Activated CD4-positive, alpha-beta T cell treated with anti-CD3 and anti-CD28 coated beads for 36 hours (primary cell): ENCODE data around the gene RGS1. TPM values are rescaled to one million over a fixed set of nuclear protein-coding genes. Genes with fewer than 3 reads are reported as not detected.

ENCODE experiments used
- ATAC-seq: fragments of 200-7000 bp; cut with Tn5 transposase; one replicate; pipeline ENCODE4 v1.10.0; 2021; ENCODE audit warnings: mild to moderate bottlenecking, moderate library complexity
- CTCF ChIA-PET: fragments of 350-600 bp; sonication (Branson Sonifier 250); formaldehyde crosslinking; loops from one replicate; lab custom pipeline; 2021; ENCODE audit warnings: antibody characterized with exemption; lab: Charles Lee
- POLR2A ChIA-PET: fragments of 350-600 bp; sonication (Branson Sonifier 250); formaldehyde crosslinking; loops from one replicate; lab custom pipeline; 2021; ENCODE audit warnings: antibody characterized with exemption, inconsistent platforms; lab: Charles Lee
- DNase-seq: peaks from one replicate; pipeline ENCODE4 v3.0.0-alpha.2; 2020
- H3K27ac Mint-ChIP-seq: one replicate; pipeline ENCODE4 v1.8.0; 2021; ENCODE audit warnings: mixed read lengths
- H3K27me3 Mint-ChIP-seq: one replicate; pipeline ENCODE4 v1.8.0; 2021; ENCODE audit warnings: mixed read lengths
- H3K36me3 Mint-ChIP-seq: one replicate; pipeline ENCODE4 v1.8.0; 2021; ENCODE audit warnings: low read depth, mixed read lengths
- H3K4me1 Mint-ChIP-seq: one replicate; pipeline ENCODE4 v1.8.0; 2021; ENCODE audit warnings: mixed read lengths
- H3K4me3 Mint-ChIP-seq: one replicate; pipeline ENCODE4 v1.8.0; 2021; ENCODE audit warnings: mild to moderate bottlenecking, moderate library complexity, mixed read lengths
- H3K9me3 Mint-ChIP-seq: one replicate; pipeline ENCODE4 v1.8.0; 2021; ENCODE audit warnings: low read depth, mixed read lengths
- intact Hi-C, 2 experiments: fragments of 100-400 bp; cut with DNase I in 1 of 2; cut with micrococcal nuclease in 1 of 2; formaldehyde crosslinking; loops; one replicate each; pipeline versions ENCODE4 v1.14.2 to v1.15.1; 2022 to 2024; cut with DNase I, micrococcal nuclease
- total RNA-seq, 2 experiments: library from RNA; stranded (reverse); gene quantifications; one replicate each; pipeline ENCODE4 v1.2.3, GENCODE V29; 2021

The RGS1 gene
- total RNA-seq, 2 experiments from 2014 or later = 12.0 to 13.6 TPM

DNA sequence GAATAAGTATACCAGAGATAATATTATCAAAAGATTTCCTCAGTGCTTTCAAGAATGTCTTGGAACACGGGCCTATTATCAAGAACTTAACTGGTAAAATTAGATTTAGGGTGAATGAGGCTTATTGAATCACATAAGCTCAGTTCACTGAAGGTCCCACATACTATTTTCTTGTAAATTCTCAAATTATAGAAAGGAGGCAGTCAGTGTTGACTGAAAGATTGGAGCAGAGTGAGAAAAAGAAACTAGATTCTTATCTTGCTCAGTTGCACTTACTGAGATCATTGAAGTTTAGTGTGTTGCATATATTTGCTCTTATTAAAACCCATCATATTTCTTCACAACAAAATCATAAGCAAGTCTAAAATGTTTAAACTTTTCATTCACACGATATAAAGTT, 3.9 kb upstream of the RGS1 start:
- peak overlapping the region; percentile 45 for H3K27ac Mint-ChIP-seq
- CTCF ChIA-PET = interaction anchor here (0.6 to 1.3 kb wide), 4 partner anchors 21 to 75 kb away, joined by 3 to 4 read pairs (median 3); no protein-coding TSS in a partner anchor
- no peak overlapping the region for H3K4me3 Mint-ChIP-seq
- H3K36me3 Mint-ChIP-seq = peaks cover 8% of the 10 kb centered on the region
- DNase-seq (no peak), ATAC-seq (no peak)
- H3K9me3 Mint-ChIP-seq = peaks cover 4% of the 10 kb centered on the region
- POLR2A ChIA-PET = interaction anchor here (0.6 to 1.0 kb wide), 2 partner anchors 33 to 74 kb away, joined by 3 to 8 read pairs; no protein-coding TSS in a partner anchor
- H3K27me3 Mint-ChIP-seq = no peaks in the 10 kb centered on the region
- intact Hi-C loops = loop anchor here in 1 of 2 experiments (2.0 to 10.0 kb wide), 3 partner anchors 13 to 553 kb away; partner anchors contain the start of genes CDC73 and RGS2
- peaks cover 65% of the 10 kb centered on the region for H3K4me1 Mint-ChIP-seq

- ChIA-PET POLR2A (no interaction called here), CTCF (interaction anchor here (1.1 kb wide), 1 partner anchor 15 kb away, joined by 5 read pairs; no protein-coding TSS in a partner anchor)
- Mint-ChIP-seq H3K36me3 (peaks cover 16% of the 10 kb centered on the region), H3K4me1 (peaks cover 66% of the 10 kb centered on the region), H3K27ac (no peak overlapping the region), H3K27me3 (no peaks in the 10 kb centered on the region), H3K9me3 (peaks cover 4% of the 10 kb centered on the region), H3K4me3 (no peak overlapping the region)
- no peak for ATAC-seq
- DNase-seq = no peak
- intact Hi-C loops = loop anchor here in 1 of 2 experiments (2.0 to 10.0 kb wide), 3 partner anchors 15 to 551 kb away; partner anchors contain the start of genes CDC73 and RGS2
Observed at GRCh38 chr1:192573499-192573898, 2.1 kb upstream of the RGS1 start.

- ATAC-seq (no peak), DNase-seq (no peak)
- H3K36me3 Mint-ChIP-seq = peaks cover 20% of the 10 kb centered on the region
- intact Hi-C loops = loop anchor here (2.0 to 10.0 kb wide), 3 partner anchors 23 to 551 kb away; partner anchors contain the start of genes CDC73 (in 1 of the 2) and RGS2 (in 1 of the 2)
- no peaks in the 10 kb centered on the region for H3K27me3 Mint-ChIP-seq
- H3K4me3 Mint-ChIP-seq = no peak overlapping the region
- H3K4me1 Mint-ChIP-seq = peaks cover 70% of the 10 kb centered on the region
- H3K9me3 Mint-ChIP-seq = peaks cover 4% of the 10 kb centered on the region
- no peak overlapping the region for H3K27ac Mint-ChIP-seq
- ChIA-PET POLR2A (no interaction called here), CTCF (interaction anchor here (1.1 to 1.3 kb wide), 2 partner anchors 15 to 97 kb away, joined by 4 to 5 read pairs; no protein-coding TSS in a partner anchor)
Observed at GRCh38 chr1:192574073-192574472, 1.5 kb upstream of the RGS1 start.

DNA sequence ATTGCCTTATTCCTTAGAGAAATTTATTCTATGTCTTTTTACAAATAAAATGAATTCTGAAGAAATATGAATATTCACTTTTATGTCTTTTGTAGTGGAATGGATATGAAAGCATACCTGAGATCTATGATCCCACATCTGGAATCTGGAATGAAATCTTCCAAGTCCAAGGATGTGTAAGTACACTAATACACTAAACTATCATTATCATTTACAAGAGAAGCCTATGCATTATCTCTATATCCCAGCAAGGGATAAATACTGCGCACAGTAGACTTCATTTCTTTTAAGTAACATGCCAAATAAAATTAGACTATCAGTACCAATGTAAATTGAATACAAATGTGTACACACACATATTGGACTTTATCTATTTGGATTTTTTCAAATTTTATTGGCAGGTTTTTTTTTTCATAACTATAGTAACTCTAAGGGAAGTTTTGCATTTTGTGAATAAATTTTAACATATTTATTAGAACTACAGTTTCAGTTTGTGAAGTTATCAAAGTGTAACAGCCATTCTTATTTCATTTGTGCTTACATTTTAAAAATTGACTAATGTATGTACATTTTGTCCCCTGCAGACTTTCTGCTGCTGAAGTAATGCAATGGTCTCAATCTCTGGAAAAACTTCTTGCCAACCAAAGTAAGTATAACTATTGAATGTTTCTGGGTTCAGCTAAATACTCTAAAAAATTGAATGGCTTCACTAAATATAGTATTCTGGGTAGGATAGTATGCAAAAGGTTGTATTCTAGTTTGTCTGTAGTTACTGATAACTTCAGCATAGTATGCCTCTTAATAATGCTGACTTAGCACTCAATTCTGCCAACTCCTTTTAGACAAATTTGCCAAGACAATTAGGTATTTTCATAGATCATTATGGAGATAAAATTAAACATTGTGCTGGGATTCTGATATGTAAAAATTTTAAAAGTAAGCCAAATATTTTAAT, 894 bp downstream of the RGS1 start:
- intact Hi-C loops = loop anchor here in 1 of 2 experiments (2.0 to 10.0 kb wide), 4 partner anchors 32 to 548 kb away; partner anchors contain the start of genes CDC73 and RGS2
- Mint-ChIP-seq H3K4me1 (peaks cover 80% of the 10 kb centered on the region), H3K9me3 (no peaks in the 10 kb centered on the region), H3K27me3 (no peaks in the 10 kb centered on the region), H3K36me3 (peaks cover 17% of the 10 kb centered on the region), H3K4me3 (peak overlapping the region; percentile 76), H3K27ac (peak overlapping the region; percentile 47)
- ATAC-seq (no peak), DNase-seq (no peak)
- ChIA-PET CTCF (no interaction called here), POLR2A (no interaction called here)

DNA sequence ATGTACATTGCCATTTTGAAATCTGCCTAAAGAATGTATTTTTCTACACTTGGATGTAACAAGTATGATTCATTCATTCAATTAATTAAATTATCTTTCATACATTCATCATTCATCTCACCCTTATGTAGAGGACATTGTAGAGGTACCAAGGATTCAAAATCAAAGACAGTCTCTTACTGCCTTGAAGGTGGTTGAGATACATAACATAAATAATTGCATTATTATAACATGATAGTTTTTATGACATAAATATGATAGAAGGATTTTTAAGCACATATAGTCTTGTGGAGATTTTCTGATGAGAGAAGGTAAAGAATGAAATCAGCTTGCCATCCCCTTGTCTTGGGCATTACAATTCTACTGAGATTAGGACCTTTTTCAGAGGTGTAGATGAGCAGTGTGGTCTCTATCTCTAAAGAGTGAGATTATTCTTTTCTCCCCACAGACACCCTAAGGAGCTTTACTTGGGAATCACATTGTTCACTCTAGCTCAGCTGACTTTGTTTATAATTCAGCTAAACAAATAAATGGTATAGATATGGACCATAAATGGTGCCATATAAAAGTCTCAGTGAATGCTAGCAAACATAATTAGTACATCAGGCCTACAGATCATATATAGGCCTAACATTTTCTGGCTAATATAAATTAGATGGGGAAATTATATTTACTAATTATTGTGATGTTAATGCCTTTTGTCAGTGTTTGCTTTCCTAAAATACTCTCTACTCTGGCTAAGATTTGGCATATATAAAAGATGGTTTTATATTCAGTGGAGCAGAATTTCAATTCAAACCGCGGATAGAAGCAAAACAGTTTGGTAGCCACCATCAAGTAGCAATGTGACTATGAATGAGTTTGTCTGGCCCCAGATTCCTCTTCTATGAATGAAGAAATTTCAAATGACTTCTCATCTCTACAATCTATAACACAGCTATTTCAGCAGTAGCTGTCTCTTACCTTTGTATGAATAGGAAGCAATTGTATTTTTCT, 1.9 kb downstream of the RGS1 start:
- Mint-ChIP-seq H3K4me3 (peak overlapping the region; percentile 76), H3K36me3 (peaks cover 17% of the 10 kb centered on the region), H3K9me3 (no peaks in the 10 kb centered on the region), H3K27me3 (no peaks in the 10 kb centered on the region), H3K4me1 (peaks cover 72% of the 10 kb centered on the region), H3K27ac (peak overlapping the region; percentile 53)
- ATAC-seq (no peak), DNase-seq (no peak)
- ChIA-PET CTCF (interaction anchor here (1.0 to 3.0 kb wide), 3 partner anchors 10 to 102 kb away, joined by 3 to 19 read pairs (median 5); no protein-coding TSS in a partner anchor), POLR2A (no interaction called here)
- intact Hi-C loops = loop anchor here in 1 of 2 experiments (2.0 to 10.0 kb wide), 4 partner anchors 31 to 547 kb away; partner anchors contain the start of genes CDC73 and RGS2

DNA sequence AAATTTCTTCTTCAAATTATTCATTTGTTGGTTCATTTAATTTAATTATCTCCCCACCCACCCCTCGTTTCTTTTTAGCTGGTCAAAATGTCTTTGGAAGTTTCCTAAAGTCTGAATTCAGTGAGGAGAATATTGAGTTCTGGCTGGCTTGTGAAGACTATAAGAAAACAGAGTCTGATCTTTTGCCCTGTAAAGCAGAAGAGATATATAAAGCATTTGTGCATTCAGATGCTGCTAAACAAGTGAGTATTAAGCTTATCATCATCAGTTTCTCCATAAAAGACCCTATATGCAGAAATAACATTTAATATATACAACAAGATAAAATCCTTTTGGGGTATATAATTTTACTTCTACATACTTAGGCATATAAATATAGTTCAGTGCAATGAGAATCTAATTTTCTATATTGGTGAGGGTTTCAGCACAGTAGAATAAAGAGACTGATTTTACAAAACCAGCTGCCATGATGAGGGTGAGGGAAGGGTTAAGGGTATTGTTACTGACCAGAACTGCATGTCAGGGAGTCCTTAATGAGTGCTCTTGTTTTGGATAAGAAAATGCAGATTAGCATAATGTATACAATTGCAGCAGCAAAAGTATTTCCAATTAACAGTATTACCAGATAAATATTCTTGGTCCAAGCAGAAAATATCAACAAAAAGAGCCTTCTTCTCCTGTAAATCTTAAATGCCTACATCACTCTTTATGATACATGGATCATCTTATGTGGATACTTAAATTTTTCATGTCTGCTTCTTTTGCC, 2.8 kb downstream of the RGS1 start:
- CTCF ChIA-PET = interaction anchor here (1.0 to 3.0 kb wide), 7 partner anchors 9 to 103 kb away, joined by 3 to 19 read pairs (median 5); no protein-coding TSS in a partner anchor
- no peak for ATAC-seq
- intact Hi-C loops = loop anchor here in 1 of 2 experiments (5.0 to 10.0 kb wide), 3 partner anchors 41 to 546 kb away; partner anchors contain the start of genes CDC73 and RGS2

DNA sequence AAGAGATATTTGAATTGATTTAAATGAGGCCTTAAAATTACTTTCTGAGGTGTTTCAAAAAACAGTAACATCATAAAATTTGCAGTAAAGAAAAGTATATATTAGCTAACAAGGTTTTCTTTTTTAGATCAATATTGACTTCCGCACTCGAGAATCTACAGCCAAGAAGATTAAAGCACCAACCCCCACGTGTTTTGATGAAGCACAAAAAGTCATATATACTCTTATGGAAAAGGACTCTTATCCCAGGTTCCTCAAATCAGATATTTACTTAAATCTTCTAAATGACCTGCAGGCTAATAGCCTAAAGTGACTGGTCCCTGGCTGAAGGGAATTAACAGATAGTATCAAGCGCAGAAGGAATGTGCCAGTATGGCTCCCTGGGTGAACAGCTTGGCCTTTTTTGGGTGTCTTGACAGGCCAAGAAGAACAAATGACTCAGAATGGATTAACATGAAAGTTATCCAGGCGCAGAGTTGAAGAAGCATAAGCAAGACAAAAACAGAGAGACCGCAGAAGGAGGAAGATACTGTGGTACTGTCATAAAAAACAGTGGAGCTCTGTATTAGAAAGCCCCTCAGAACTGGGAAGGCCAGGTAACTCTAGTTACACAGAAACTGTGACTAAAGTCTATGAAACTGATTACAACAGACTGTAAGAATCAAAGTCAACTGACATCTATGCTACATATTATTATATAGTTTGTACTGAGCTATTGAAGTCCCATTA, 3.6 kb downstream of the RGS1 start:
- Mint-ChIP-seq H3K9me3 (no peaks in the 10 kb centered on the region), H3K36me3 (peaks cover 17% of the 10 kb centered on the region), H3K27ac (peak overlapping the region; percentile 8), H3K4me3 (peak overlapping the region; percentile 76), H3K27me3 (no peaks in the 10 kb centered on the region), H3K4me1 (peaks cover 56% of the 10 kb centered on the region)
- DNase-seq = peak; percentile 17
- intact Hi-C loops = loop anchor here (1.0 to 10.0 kb wide), 5 partner anchors 42 to 546 kb away; partner anchors contain the start of genes CDC73 (in 1 of the 2), RGS2 (in 1 of the 2), RO60 (in 1 of the 2) and UCHL5 (in 1 of the 2)
- ChIA-PET POLR2A (interaction anchor here (0.6 to 0.9 kb wide), 2 partner anchors 34 to 63 kb away, joined by 3 to 4 read pairs; no protein-coding TSS in a partner anchor), CTCF (interaction anchor here (0.6 to 3.0 kb wide), 13 partner anchors 8 to 1640 kb away, joined by 3 to 19 read pairs (median 4); partner anchors contain the start of genes RO60 and UCHL5)
- peak; percentile 63 for ATAC-seq

More for the DNA sequence above, 2.8 kb downstream of the RGS1 start:
- Mint-ChIP-seq H3K36me3 (peaks cover 17% of the 10 kb centered on the region), H3K4me1 (peaks cover 63% of the 10 kb centered on the region), H3K9me3 (no peaks in the 10 kb centered on the region), H3K4me3 (peak overlapping the region; percentile 76), H3K27me3 (no peaks in the 10 kb centered on the region), H3K27ac (peak overlapping the region; percentile 53)
- POLR2A ChIA-PET = no interaction called here
- DNase-seq = no peak

DNA sequence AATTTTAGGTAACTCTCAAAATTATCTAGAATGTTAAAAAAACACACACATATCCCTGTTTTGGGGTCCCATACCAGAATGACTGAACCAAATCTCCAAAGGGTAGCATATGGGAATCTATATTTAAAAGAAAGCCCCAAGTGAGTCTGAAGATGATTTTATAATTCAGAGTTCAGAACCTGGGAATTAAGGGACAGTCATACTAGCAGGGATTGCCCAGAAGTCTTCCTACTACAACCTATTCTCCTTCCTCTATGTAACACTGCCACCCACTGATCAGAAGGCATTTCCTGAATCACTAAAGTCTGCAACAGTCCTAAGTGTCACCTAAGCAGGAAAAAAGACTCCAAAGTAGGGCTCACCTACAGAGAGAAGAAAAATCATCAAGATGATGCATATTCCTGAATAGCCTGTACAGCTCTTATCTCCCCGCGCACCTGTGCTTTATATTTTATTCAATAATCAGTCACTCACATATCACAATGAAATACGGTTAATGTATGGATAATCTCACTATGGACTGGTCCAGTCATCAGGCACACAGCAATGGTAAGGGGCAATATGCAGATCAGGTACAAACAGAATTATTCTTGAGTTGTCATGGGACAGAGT, 4.9 kb downstream of the RGS1 start:
- intact Hi-C loops = loop anchor here (1.0 to 2.0 kb wide), 2 partner anchors 28 to 103 kb away; no protein-coding TSS in a partner anchor
- ChIA-PET POLR2A (no interaction called here), CTCF (interaction anchor here (1.4 to 2.4 kb wide), 2 partner anchors 106 to 108 kb away, joined by 5 to 12 read pairs; no protein-coding TSS in a partner anchor)
- H3K4me3 Mint-ChIP-seq = peak overlapping the region; percentile 76
- peaks cover 50% of the 10 kb centered on the region for H3K4me1 Mint-ChIP-seq
- H3K36me3 Mint-ChIP-seq = peaks cover 17% of the 10 kb centered on the region
- no peaks in the 10 kb centered on the region for H3K27me3 Mint-ChIP-seq
- DNase-seq = no peak
- peak; percentile 38 for ATAC-seq
- no peak overlapping the region for H3K27ac Mint-ChIP-seq
- no peaks in the 10 kb centered on the region for H3K9me3 Mint-ChIP-seq
